ENCODE results near the gene DSC3.

- no peak for TF ChIP-seq SUZ12 (IDR thresholded peaks at IDR 0.05; ENCODE audit: extremely low read depth, insufficient read depth, insufficient read length)
- TF ChIP-seq ZNF274 (IDR thresholded peaks at IDR 0.05; ENCODE audit: low read depth, low read length), result no peak
These were observed 43.4 kb downstream of the DSC3 start for GRCh38 chr18:30999186-30999585.

Data from NT2/D1 (cell line).